Measurements from ENCODE around the gene LPCAT1.

The LPCAT1 gene

DNA sequence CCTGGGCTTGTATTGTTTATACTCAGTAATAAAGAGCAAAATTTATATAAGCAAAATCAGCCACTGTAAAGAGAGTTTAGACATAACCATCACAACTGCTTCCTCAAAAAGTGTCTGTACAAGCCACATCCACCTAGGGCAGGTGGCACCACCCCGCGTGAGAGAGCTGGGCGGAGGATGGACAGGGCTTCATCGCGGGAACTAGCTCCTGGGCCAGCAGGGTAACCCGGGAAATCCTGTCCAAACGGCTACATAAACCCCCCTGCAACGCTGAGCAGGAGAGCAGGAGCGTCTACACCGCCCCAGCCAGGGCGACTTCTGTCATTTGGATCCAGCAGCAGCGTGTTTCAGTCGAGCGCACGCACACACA is 79.8 kb downstream of the LPCAT1 start:
- no peak for DNase-seq

DNA sequence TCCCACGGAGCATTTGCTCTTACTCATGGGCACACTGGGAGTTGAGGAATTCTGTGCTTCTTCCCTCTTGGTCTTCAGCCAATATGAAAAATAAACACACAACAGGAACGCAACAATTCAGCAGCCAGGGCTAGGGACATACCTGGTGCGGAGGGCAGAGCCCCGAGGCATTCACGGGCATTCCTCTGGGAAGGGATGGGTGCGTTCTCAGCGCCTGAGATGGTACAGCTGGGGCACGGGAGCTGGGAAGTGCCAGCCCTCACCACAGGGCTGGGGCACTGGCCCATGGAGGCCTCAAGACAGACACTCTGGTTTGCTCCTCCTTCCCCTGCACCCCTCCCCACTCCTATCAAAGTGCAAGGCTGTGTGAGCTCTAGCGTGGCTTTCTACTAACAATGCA is 80.6 kb downstream of the LPCAT1 start:
- DNase-seq: no peak

DNA sequence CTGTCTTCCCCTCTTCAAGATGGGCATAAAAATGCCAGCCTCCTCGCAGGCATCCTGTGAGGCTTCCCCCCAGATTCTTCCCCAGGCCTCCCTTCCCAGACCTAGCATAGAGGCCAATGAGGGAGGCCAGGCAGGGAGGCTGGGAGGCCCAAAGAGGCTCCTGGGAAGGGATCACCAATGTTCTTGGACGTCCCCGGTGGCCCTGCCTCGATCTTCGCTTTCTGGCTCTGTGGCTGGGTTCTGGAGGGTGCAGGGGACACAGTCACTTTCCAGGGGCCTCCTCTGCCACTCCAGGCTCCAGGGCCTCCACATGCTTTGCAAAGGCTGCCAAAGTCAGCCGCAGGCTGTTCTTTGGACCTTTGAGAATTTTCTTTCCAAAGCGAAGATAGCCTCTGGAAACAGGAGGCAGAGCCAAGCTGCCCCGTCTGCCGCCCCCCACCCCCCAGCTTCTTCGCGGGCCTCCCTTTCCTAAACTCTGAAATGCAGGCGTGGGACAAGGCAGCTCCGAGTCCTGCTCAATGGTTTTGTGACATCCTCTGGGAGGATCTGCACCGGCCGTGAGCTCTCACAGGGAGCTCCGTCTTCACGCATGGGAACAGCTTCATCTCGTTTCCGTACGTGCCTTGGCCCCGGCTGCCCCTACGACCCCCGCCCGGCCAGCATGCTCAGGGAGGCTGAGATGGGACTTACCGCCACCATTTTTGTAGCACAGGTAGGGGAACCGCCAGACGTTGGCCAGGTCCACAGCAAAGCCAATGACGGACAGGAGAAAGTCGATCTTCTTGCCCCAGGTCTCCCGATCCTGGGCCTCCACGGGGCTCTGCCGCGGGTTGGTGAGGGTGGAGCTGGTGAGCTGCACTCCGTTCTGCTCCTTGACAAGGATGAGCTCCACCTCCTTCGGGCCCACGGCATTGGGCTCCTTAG is 81.3 kb downstream of the LPCAT1 start:
- no peak for DNase-seq

DNA sequence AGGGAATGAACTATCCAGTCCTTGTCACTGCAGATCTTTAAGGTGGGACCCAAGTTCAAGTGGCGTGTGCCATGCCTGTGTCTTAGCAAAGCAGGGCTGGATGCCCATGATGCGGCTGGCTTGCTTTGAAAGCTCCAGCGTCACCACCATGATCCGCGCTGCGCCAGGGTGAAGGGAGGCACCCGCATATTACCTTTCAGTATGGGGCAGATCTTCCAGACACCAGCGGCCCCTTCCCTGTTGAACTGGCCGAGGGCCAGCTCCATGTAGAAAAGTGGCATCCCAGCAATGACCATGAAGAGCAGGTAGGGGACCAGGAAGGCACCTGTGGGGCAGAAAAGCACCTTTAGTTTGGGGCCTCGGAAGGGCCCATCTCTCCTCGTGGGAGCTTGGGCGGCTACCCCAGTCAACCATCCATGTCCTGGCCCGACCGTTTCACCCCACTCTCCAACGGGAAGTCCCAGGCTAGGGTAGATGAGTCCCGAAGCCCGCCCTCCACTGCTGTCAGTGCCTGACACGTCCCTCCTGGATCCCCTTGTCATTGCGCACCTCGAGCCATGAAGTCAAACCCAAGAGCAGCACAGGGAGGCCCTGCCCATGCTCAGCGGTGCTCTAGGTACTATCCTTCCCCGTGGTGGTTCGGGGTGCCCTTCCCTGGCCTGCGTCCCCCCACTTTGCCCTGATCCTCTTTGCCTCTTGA is 82.4 kb downstream of the LPCAT1 start:
- DNase-seq: no peak

DNA sequence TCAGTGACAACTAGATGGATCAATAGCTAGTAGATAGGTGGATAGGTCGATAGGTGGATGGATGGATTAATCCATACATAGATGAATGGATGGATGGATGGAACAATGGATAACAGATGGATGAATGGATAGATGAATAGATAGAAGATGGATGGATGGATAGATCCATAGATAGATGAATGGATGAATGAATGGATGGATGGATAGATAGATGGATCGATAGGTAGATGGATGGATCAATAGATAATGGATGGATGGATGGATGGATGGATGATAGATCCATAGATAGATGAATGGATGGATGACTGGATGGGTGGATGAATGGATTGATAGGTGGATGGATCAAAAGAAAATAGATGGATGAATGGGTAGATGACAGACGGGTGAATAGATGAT is 83.7 kb downstream of the LPCAT1 start:
- no peak for DNase-seq

DNA sequence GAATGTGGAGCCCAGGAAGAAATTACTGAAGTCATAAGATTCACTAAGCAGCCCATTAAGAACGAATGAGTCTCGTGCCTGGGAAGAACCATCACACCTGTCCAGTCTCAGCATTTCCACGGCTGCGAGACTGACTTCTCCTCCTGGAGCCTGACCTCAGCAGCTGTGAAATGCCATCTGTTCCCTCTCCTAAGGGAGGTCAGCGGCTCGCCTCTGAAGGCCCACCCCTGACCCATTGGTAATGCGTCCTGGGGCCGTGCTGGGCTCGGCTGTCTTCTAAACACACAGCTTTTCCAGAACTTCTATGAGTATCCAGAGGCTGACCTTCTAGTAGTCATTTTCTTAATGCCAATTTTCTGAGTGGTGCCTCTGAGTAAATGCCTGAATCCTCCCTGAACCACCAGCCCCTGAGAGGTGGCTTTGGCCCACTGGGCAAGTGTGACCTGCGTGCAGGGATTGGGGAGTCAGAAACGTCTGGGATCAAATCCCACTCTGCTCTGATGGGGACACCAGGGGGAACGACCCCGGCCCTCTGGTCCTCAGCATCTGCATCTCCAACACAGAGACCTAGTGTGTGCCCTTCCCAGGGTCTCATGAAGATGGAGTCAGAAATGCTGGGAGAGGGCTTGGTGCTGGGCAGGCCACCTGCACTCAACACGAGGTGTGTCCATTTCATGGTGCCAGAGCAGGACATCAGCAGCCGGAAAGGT is 84.2 kb downstream of the LPCAT1 start:
- no peak for DNase-seq

DNA sequence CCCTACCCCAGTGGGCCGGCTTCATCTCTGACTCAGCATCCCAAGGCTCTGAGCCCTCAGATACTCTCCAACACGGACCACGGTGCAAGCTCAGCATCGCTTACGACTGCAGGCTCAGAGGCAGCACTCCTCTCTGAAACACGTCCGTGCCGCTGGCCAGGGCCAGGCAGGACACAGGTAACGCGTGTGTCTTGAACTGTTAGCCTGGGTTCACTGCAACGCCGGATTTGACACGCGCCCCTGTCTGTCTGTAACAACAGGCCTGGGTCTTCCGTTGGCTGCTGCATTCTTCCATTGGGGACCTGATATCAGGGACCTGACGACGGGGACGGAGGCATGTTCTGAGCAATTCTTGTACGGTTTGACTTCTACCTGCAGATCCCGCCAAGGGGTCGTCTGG is 84.9 kb downstream of the LPCAT1 start:
- DNase-seq: no peak

DNA sequence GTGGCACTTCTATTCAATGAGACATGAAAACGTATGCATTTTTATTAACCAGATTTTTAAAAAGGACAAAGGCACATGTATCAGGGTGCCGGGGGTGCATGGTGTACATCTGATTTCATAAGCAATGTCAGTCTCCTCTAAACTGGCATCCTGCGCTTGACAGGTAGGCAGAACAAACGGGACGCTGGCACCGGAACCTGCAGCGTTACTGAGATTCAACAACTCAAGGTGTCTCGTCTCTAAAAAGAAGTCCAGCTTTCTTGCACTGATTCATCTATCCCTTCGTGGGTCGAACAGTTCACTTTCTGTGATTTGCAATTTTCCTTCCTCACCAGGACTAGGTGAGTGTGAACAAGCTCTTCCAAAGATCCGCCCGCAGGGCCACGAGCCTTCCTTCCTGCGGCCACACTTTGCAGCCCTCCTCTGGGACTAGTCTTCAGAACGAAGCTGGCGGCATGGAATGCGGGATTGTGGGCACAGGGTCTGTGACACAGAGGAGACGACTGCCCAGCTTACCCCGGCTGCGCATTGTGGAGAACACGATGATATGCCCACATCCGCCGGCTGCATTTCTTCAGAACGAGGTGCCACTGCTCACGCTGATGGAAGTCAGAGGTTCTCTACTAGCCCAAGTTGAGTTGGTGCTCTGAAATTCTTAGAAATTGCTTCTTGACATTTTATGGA is 85.7 kb downstream of the LPCAT1 start:
- no peak for DNase-seq

DNA sequence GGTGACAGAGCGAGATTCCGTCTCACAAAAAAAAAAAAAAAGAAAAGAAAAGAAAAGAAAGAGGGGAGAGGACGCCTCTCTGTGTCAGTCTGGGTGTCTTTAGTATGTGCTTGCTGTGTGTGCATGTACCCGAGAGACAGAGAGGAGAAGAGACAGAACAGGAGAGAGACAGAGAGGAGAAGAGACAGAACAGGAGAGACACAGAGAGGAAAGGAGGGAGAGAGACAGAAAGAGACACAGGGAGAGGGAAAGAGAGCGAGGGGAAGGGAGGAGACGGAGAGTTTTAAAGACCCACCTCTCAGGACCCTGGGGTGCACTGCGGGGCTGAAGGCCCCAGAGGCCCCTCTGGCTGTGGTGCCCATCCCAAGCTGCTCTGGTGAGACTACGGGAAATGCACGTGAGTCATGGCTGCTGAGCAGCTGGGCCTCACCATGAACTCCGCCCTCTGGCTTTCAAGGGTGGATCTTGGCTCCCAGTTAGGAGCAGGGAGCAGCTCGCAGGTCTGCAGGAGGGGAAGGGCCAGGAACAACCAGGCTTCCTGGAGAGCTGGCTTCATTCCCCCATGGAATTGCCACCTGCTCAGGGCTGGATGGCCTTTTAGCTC is 86.4 kb downstream of the LPCAT1 start:
- DNase-seq: no peak

DNA sequence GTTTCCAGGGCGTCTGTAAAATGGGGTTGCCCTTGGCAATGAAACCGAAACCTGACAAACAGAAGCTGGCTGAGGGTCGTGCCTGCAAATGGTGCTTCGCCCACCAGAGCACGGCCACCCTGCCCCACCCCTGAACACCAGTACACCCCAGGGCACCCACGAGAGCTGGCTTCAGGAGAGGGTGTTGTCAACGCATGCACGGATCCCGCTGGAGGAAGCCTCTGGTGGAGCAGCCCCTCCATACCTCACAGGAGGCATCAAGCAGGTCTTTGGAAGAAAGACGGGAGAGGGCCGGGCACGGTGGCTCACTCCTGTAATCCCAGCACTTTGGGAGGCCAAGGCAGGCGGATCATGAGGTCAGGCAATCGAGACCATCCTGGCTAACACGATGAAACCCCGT is 87.1 kb downstream of the LPCAT1 start:
- DNase-seq: no peak

DNA sequence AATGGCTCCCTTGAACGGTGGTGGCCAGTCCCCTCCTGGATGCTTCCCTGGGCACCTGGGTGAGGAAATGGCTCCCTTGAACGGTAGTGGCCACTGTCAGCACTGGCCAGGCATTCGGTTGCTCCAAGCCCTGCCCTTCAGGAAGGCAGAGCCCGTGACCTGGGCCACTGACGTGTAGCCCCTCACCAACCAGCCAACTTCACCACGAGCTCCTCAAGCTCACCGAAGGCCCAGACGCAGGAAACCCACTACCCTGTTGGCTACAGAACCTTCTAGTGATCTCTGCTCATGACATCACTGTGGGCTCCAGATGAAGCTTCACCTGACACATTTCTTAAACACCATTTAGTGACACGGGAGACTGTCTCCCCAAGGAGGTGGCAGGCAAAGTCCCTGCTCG is 87.7 kb downstream of the LPCAT1 start:
- DNase-seq: no peak

DNA sequence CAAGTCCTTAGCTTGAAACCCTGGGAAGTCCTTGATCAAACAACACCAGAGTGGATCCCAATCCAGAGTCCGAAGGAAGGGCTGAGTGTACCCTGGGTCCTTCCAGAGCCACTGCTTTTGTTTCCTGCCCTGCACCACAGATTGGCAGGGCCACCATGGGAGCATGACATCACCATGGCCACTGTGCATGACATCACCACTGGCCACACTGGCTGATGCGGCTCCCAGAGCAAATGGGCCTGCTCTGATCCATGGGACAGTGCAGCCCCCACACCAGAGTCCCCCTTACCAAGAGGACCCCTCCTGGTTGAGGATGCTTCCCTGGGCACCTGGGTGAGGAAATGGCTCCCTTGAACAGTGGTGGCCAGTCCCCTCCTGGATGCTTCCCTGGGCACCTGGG is 88.4 kb downstream of the LPCAT1 start:
- no peak for DNase-seq

DNA sequence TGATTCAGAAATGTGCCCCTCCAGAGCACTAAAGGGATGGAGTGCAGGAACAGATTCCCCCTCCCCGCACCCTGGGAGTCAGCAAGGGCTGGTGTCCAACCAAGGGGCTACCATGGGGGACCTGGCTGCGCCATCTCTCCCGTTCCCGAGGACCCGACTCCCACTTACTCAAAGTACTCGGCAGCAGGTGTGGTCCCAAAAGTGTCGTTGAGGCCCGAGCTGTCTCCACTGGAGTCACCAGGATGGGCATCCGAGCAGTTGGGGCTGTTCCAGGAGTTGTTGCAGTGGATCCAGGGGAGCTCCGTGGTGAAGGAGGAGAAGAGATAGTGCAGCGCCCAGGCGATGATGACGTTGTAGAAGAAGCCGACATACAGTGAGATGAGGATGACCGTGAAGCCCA is 91.5 kb downstream of the LPCAT1 start:
- DNase-seq: no peak

DNA sequence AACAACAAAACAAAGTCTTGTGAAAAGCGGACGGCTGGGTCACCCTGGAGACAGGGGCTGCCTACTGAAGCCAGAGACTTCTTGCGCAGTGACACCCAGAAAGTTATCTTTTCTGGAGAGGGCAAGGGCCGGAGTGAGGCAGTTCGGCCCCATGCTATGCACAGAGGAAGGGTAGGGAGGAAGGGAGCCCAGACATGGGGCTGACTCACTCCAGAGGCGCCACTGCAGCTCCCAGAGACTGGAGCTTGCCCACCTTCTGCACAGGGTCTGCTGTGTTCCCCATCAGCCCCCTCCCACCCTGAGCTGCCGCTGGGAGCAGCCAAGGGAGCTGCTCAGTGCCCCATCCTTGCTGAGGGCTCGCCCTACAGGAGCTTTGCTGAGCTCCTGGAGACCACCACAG is 91.9 kb downstream of the LPCAT1 start:
- DNase-seq: no peak

DNA sequence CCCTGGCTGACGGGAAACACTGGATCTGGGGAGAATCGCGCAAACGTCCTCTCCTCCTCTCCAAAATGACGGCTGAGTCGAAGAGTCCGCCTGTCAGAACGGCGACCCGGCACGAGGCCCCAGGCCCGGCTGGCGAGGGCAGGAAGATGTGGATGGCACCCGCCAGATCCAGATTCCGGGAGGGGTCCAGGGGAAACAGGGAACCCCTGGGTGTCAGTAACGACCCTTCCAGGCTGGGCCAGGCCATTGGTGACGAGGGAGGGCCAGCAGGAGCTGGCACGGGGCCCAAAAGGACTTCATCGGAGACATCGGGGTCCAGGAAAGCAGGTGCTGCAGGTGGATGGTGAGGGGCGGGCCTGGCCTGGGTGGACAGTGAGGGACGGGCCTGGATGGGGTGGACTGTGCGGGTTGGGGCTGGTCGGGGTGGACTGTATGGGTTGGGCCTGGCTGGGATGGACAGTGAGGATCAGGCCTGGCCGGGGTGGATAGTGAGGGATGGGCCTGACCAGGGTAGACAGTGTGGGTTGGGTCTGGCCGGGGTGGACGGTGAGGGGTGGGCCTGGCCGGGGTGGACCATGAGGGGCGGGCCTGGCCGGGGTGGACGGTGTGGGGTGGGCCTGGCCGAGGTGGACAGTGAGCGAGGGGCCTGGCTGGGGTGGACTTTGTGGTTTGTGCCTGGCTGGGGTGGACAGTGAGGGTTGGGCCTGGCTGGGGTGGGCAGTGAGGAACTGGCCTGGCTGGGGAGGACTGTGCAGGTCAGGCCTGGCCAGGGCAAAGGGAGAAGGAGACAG is 92.5 kb downstream of the LPCAT1 start:
- no peak for DNase-seq

DNA sequence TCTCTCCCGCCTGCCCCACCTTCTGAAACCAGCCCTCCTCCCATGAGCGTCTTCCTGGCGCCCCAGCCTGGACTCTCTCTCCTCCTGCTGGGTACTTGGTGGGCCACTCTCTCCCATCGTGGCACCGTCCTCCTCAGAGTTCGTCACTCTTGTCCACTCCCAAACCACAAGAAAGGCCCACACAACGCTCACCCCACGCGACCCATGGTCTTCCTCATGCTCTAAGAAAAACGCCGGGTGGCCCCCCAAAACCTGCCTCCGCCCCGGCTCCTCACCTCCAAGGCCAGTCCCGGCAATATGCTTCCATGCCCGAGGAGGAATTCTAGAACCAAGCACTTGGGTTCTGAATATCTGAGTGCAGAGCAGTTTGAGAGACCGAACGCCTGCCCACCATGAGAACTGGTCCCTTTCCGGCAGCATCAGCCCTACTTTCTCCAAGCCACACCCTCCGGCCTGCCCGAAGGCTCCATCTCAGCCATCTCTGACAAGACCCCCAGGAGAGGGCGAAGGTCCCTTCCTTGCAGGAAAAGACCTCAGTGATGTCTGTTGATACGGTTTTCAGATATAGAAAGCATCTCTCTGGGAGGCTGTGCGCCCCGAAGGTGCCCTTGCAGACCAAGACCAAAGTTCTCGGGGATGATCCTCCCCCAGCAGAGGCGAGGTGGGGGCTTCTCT is 93.5 kb downstream of the LPCAT1 start:
- DNase-seq: no peak

DNA sequence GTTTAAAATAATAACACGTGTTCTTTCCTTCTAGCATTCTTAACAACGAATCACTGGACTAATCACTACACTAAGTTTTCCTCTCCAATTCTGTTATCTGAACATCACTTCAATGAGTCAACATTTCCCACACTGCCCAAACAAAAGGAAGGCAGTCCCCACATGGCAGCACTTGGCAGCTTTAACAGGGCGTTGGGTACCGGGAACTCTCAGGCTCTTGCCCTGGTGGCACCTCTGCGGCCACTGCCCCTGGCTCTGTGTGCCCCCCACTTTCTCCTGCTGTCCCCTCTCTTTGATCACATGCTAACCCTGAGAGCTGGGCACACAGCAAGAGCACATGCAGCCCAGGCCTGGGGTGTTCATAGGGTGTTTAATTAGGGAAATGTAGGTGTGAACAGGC is 94.3 kb downstream of the LPCAT1 start:
- DNase-seq: no peak

DNA sequence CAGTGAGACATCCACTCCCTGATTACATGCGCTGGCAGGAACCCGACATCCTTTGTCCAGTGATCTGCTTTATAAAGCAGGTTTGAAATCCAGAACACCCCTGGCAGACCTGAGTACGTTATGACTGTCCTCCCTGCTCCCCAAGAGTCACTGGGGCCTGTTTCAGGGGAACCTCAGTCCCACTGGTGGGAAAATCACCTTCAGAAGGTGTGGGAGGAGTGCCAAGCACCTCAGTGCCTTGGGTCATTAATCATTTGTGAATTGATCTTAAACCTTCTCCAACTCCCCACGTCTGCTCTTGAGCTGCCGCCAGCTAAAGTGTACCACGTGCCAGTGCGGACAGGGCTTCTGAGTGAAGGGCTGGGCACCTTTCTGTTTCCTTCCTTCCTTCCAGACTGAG is 94.7 kb downstream of the LPCAT1 start:
- no peak for DNase-seq

DNA sequence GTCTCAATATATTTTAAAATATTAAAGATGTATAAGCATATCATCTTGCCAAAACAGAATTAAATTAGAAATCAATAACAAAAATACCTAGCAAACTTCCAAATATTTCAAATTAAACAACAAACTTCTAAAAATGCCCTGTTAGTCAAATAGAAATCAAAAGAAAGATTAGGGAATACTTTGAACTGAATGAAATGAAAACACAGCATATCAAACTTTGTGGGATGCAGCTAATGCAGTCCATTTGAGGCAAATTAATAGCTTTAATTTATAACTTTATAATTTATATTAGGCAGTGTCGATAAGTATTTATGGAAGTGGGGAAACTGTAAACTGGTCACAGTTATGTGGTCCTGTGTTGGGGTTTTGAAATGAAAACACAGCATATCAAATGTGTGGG is 95.7 kb downstream of the LPCAT1 start:
- no peak for DNase-seq

DNA sequence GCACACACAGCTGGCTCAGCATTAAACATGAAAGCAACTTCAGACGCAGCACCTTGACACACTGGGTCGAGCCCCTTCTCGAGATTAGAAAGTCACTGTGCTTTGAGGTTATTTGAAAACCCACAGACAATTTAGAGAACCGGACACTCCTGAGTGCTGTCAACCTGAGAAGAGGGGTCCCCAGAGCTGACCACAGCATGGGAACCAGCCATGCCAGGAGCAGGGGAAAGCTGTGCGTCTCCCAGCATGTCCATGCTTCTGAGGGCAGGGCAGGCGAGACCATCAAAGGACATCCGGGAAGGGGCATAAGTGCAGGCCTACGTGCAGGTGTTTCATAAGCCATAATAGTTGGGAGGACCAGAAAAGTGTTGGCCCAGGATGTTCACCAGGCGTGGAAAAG is 99.0 kb downstream of the LPCAT1 start:
- no peak for DNase-seq

Measured in right kidney (tissue), 1 donor.